Measurements from ENCODE around the gene LGMN. TPM values are rescaled to one million over a fixed set of nuclear protein-coding genes. Genes with fewer than 3 reads are reported as not detected.

Gene LGMN
- total and polyA plus RNA-seq, 2 experiments from 2014 or later = 60.0 to 83.5 TPM

DNA sequence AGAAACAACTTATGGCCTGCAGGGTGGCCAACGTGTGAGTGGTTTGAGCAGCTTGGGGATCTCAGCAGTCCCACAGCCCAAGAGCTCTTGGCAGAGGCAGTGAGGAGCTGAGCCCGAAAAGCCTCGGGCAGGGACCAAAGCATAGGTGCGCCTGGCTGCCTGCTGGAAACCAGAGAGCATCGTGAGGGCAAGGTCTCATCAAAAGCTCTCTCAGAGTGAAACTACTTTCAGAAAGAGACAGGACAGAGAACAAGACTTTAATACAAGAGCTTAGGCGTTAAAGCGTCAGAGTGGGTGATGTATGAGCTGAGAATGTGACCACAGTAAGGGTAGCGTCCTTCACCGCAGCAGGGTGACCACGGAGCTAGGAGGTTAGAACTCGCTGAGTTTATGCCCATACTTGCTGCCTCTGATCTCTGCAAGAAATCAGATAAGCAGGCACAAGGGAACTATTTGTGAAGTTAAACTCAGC lies 30.8 kb downstream of the LGMN start:
- Histone ChIP-seq H3K4me3 (no peak overlapping the region), H3K27me3 (ENCODE audit: insufficient read depth) (no peaks in the 10 kb centered on the region), H2AFZ (no peak overlapping the region), H3K9me2 (ENCODE audit: insufficient read depth) (no peaks in the 10 kb centered on the region), H4K20me1 (replicated peaks; ENCODE audit: insufficient read depth) (peaks cover 6% of the 10 kb centered on the region; the same call in 1 of the 2 replicates), H3K27ac (ENCODE audit: low read depth) (no peak overlapping the region), H3K79me2 (replicated peaks; ENCODE audit: insufficient read depth) (peaks cover 22% of the 10 kb centered on the region), H3K4me1 (ENCODE audit: insufficient read depth) (no peaks in the 10 kb centered on the region), H3K36me3 (ENCODE audit: insufficient read depth) (no peaks in the 10 kb centered on the region), H3F3A (replicated peaks; ENCODE audit: low read depth) (no peaks in the 10 kb centered on the region), H3K4me2 (no peak overlapping the region)
- Mint-ChIP-seq H3K27me3 (ENCODE audit: insufficient read depth, low read depth, poor library complexity) (peaks cover 1% of the 10 kb centered on the region), H3K4me3 (no peak overlapping the region), H3K9me3 (no peaks in the 10 kb centered on the region; the same call in 2 of the 3 replicates), H3K4me1 (no peaks in the 10 kb centered on the region), H3K27ac (0 out of 2 replicates have a peak overlapping the region, but pooled peaks have one; percentile 6), H3K36me3 (ENCODE audit: low read depth) (peaks cover 4% of the 10 kb centered on the region)
- ATAC-seq (no peak), DNase-seq (ENCODE audit: low spot score) (no peak)
- TF ChIP-seq NANOG (IDR thresholded peaks at IDR 0.05; ENCODE audit: borderline replicate concordance) (no peak), ZNF331 (CRISPR knock-in tag; IDR thresholded peaks at IDR 0.05; ENCODE audit: low read depth) (no peak), EZH2phosphoT487 (IDR thresholded peaks at IDR 0.05; ENCODE audit: unreplicated experiment) (no peak)
- TF ChIP-seq, protein P1, sequence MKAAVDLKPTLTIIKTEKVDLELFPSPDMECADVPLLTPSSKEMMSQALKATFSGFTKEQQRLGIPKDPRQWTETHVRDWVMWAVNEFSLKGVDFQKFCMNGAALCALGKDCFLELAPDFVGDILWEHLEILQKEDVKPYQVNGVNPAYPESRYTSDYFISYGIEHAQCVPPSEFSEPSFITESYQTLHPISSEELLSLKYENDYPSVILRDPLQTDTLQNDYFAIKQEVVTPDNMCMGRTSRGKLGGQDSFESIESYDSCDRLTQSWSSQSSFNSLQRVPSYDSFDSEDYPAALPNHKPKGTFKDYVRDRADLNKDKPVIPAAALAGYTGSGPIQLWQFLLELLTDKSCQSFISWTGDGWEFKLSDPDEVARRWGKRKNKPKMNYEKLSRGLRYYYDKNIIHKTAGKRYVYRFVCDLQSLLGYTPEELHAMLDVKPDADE (IDR thresholded peaks at IDR 0.05) = no peak

DNA sequence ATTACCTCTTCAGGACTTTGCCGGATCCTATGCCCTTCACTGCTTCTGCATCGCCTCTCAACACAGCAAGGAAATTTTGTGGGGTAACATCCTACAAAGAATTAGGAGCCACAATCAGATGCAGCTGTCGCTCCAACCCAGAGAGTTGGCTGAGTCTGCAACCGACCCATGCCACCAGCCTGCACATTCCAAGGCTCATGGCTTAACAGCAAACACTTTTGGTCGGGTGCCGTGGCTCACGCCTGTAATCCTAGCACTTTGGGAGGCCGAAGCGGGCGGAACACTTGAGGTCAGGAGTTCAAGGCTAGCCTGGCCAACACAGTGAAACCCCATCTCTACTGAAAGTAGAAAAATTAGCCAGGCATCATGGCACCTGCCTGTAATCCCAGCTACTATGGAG lies 32.3 kb downstream of the LGMN start:
- DNase-seq (ENCODE audit: low spot score) = no peak
- Histone ChIP-seq H3K4me1 (ENCODE audit: insufficient read depth) (no peaks in the 10 kb centered on the region), H3K27ac (ENCODE audit: low read depth) (no peak overlapping the region), H4K20me1 (replicated peaks; ENCODE audit: insufficient read depth) (peaks cover 6% of the 10 kb centered on the region; the same call in 1 of the 2 replicates), H3K79me2 (replicated peaks; ENCODE audit: insufficient read depth) (peaks cover 15% of the 10 kb centered on the region; the same call in 1 of the 2 replicates), H3K4me3 (no peak overlapping the region), H3K9me2 (ENCODE audit: insufficient read depth) (no peaks in the 10 kb centered on the region), H3K27me3 (ENCODE audit: insufficient read depth) (no peaks in the 10 kb centered on the region), H3K36me3 (ENCODE audit: insufficient read depth) (no peaks in the 10 kb centered on the region; the same call in 1 of the 2 replicates), H2AFZ (no peak overlapping the region), H3K4me2 (no peak overlapping the region), H3F3A (replicated peaks; ENCODE audit: low read depth) (no peaks in the 10 kb centered on the region)
- Mint-ChIP-seq H3K36me3 (ENCODE audit: low read depth) (no peaks in the 10 kb centered on the region), H3K4me3 (no peak overlapping the region), H3K27me3 (ENCODE audit: insufficient read depth, low read depth, poor library complexity) (peaks cover 1% of the 10 kb centered on the region), H3K9me3 (no peaks in the 10 kb centered on the region), H3K27ac (no peak overlapping the region), H3K4me1 (no peaks in the 10 kb centered on the region)
- ATAC-seq = no peak
- TF ChIP-seq POLR2AphosphoS5 (IDR thresholded peaks at IDR 0.05; ENCODE audit: low read depth) (no peak), STAT1 (IDR thresholded peaks at IDR 0.05; ENCODE audit: unreplicated experiment) (no peak), JUNB (IDR thresholded peaks at IDR 0.05; ENCODE audit: unreplicated experiment) (no peak), ZNF114 (CRISPR knock-in tag; IDR thresholded peaks at IDR 0.05) (no peak), ZNF462 (CRISPR knock-in tag; IDR thresholded peaks at IDR 0.05) (no peak), EZH2phosphoT487 (IDR thresholded peaks at IDR 0.05; ENCODE audit: unreplicated experiment) (no peak), CREB1 (CRISPR knock-in tag; IDR thresholded peaks at IDR 0.05; ENCODE audit: low read depth) (no peak), EZH2 (IDR thresholded peaks at IDR 0.05; ENCODE audit: low read depth, unreplicated experiment) (no peak), NANOG (IDR thresholded peaks at IDR 0.05; ENCODE audit: borderline replicate concordance) (no peak), ZNF331 (CRISPR knock-in tag; IDR thresholded peaks at IDR 0.05; ENCODE audit: low read depth) (no peak)
- TF ChIP-seq, protein P1 (IDR thresholded peaks at IDR 0.05) = no peak

All from GM23338 (cell line).